Neural progenitor cell (in vitro differentiated cells): ENCODE results near the gene LARGE1. TPM values are rescaled to one million over a fixed set of nuclear protein-coding genes. Genes with fewer than 3 reads are reported as not detected.

Source experiments
- DNase-seq: peaks from one replicate; pipeline ENCODE4 v3.0.0-alpha.2; 2016; ENCODE audit warnings: low spot score
- H2AFZ ChIP-seq: fragments of 200-600 bp; sonication (generic); replicated peaks from 2 replicates; pipeline ENCODE4 v1.6.1; 2016; ENCODE audit warnings: antibody characterized with exemption
- H3F3A ChIP-seq: fragments of 200-600 bp; sonication (generic); 2 replicates; pipeline ENCODE4 v1.6.1; 2016; ENCODE audit warnings: antibody characterized with exemption, low read depth
- H3K27ac ChIP-seq: fragments of 200-600 bp; sonication (generic); 2 replicates; pipeline ENCODE4 v1.5.1; 2016; ENCODE audit warnings: mild to moderate bottlenecking
- H3K27me3 ChIP-seq: fragments of 200-600 bp; sonication (generic); 2 replicates; pipeline ENCODE4 v1.6.1; 2016; ENCODE audit warnings: mild to moderate bottlenecking, moderate library complexity
- H3K36me3 ChIP-seq: fragments of 200-600 bp; sonication (generic); 2 replicates; pipeline ENCODE4 v1.5.1; 2016
- H3K4me1 ChIP-seq: fragments of 200-600 bp; sonication (generic); 2 replicates; pipeline ENCODE4 v1.6.1; 2016; ENCODE audit warnings: mixed run types
- H3K4me2 ChIP-seq: fragments of 200-600 bp; sonication (generic); 2 replicates; pipeline ENCODE4 v1.6.1; 2016
- H3K4me3 ChIP-seq: fragments of 200-600 bp; sonication (generic); 2 replicates; pipeline ENCODE4 v1.5.1; 2016
- H3K79me2 ChIP-seq: fragments of 200-600 bp; sonication (generic); 2 replicates; pipeline ENCODE4 v1.6.1; 2016; ENCODE audit warnings: low read depth
- H3K9ac ChIP-seq: fragments of 200-600 bp; sonication (generic); 2 replicates; pipeline ENCODE4 v1.6.1; 2016
- H3K9me3 ChIP-seq: fragments of 200-600 bp; sonication (generic); 2 replicates; pipeline ENCODE4 v1.5.1; 2016; ENCODE audit warnings: low read depth
- H4K20me1 ChIP-seq: fragments of 200-600 bp; sonication (generic); 2 replicates; pipeline ENCODE4 v1.6.1; 2016; ENCODE audit warnings: low read depth
- H3K27ac Mint-ChIP-seq: 3 replicates; pipeline ENCODE4 v1.8.0; 2021; ENCODE audit warnings: mixed read lengths
- H3K27me3 Mint-ChIP-seq: 2 replicates; pipeline ENCODE4 v1.8.0; 2022; ENCODE audit warnings: low read depth, mild to moderate bottlenecking, inconsistent platforms, moderate library complexity, mixed read lengths; ENCODE audit not compliant: insufficient read depth
- H3K36me3 Mint-ChIP-seq: 3 replicates; pipeline ENCODE4 v1.8.0; 2021; ENCODE audit warnings: mixed read lengths
- H3K4me1 Mint-ChIP-seq: 3 replicates; pipeline ENCODE4 v1.8.0; 2021; ENCODE audit warnings: mixed read lengths
- H3K4me3 Mint-ChIP-seq: 3 replicates; pipeline ENCODE4 v1.8.0; 2021; ENCODE audit warnings: mild to moderate bottlenecking, moderate library complexity, mixed read lengths
- H3K9me3 Mint-ChIP-seq: 3 replicates; pipeline ENCODE4 v1.8.0; 2020; ENCODE audit warnings: mixed read lengths
- CTCF ChIP-seq: fragments of 200-600 bp; sonication (generic); IDR thresholded peaks from 2 replicates; pipeline ENCODE4 v1.5.1; 2017; ENCODE audit warnings: antibody characterized with exemption, mild to moderate bottlenecking
- EZH2 ChIP-seq: fragments of 200-600 bp; sonication (generic); IDR thresholded peaks from 2 replicates; pipeline ENCODE4 v1.6.1; 2017; ENCODE audit warnings: antibody characterized with exemption, mild to moderate bottlenecking, moderate library complexity
- EZH2phosphoT487 ChIP-seq: fragments of 200-600 bp; sonication (generic); IDR thresholded peaks from 2 replicates; pipeline ENCODE4 v1.6.1; 2017; ENCODE audit warnings: antibody characterized with exemption
- total RNA-seq: library from RNA; depleted of rRNA; stranded (reverse); fragments of >200 nt; gene quantifications from 2 replicates; pipeline ENCODE4 v1.2.3, GENCODE V29; 2015; ENCODE audit warnings: low replicate concordance

LARGE1 gene
- total RNA-seq, 1 donor from 2014 or later: 24.9 TPM

GRCh38 chr22:33743756-33744155 is 176.5 kb downstream of the LARGE1 start:
- H4K20me1 ChIP-seq: no peaks in the 10 kb centered on the region
- no peaks in the 10 kb centered on the region for H3K9me3 ChIP-seq
- H3K27ac ChIP-seq: no peak overlapping the region
- no peak overlapping the region for H3K4me3 ChIP-seq
- no peak overlapping the region for H3K27ac Mint-ChIP-seq
- no peaks in the 10 kb centered on the region for H3K36me3 ChIP-seq
- H3K27me3 ChIP-seq: no peaks in the 10 kb centered on the region
- H3K79me2 ChIP-seq: peaks cover 47% of the 10 kb centered on the region
- no peak overlapping the region for H3K4me3 Mint-ChIP-seq
- H3K4me1 ChIP-seq: peaks cover 34% of the 10 kb centered on the region
- peaks cover 42% of the 10 kb centered on the region for H3K4me1 Mint-ChIP-seq
- DNase-seq: no peak
- peaks cover 11% of the 10 kb centered on the region for H3K36me3 Mint-ChIP-seq
- no peak overlapping the region for H3K9ac ChIP-seq
- H3K9me3 Mint-ChIP-seq: no peaks in the 10 kb centered on the region
- H2AFZ ChIP-seq: no peak overlapping the region
- no peak overlapping the region for H3K4me2 ChIP-seq
- H3F3A ChIP-seq: peaks cover 16% of the 10 kb centered on the region
- peaks cover 2% of the 10 kb centered on the region for H3K27me3 Mint-ChIP-seq
- TF ChIP-seq CTCF (no peak), EZH2phosphoT487 (no peak), EZH2 (no peak)

- Histone ChIP-seq H3K36me3 (peaks cover 3% of the 10 kb centered on the region), H2AFZ (no peak overlapping the region), H3K79me2 (peaks cover 55% of the 10 kb centered on the region), H3F3A (peaks cover 36% of the 10 kb centered on the region), H3K27me3 (no peaks in the 10 kb centered on the region), H3K9ac (no peak overlapping the region), H3K4me3 (no peak overlapping the region), H3K4me1 (peaks cover 53% of the 10 kb centered on the region), H3K4me2 (no peak overlapping the region), H3K27ac (no peak overlapping the region), H3K9me3 (no peaks in the 10 kb centered on the region), H4K20me1 (no peaks in the 10 kb centered on the region)
- TF ChIP-seq EZH2 (no peak), CTCF (no peak), EZH2phosphoT487 (no peak)
- peaks cover 6% of the 10 kb centered on the region for H3K27me3 Mint-ChIP-seq
- H3K27ac Mint-ChIP-seq: no peak overlapping the region
- H3K4me1 Mint-ChIP-seq: peaks cover 59% of the 10 kb centered on the region
- peaks cover 17% of the 10 kb centered on the region for H3K36me3 Mint-ChIP-seq
- no peak overlapping the region for H3K4me3 Mint-ChIP-seq
- no peak for DNase-seq
- peaks cover 8% of the 10 kb centered on the region for H3K9me3 Mint-ChIP-seq
Observed at GRCh38 chr22:33741025-33741424, 179.3 kb downstream of the LARGE1 start.

GRCh38 chr22:33739516-33739915 is 180.8 kb downstream of the LARGE1 start:
- no peaks in the 10 kb centered on the region for H4K20me1 ChIP-seq
- no peak overlapping the region for H3K9ac ChIP-seq
- DNase-seq: no peak
- H3K36me3 Mint-ChIP-seq: peaks cover 24% of the 10 kb centered on the region
- no peak overlapping the region for H2AFZ ChIP-seq
- peaks cover 13% of the 10 kb centered on the region for H3K9me3 Mint-ChIP-seq
- H3K27me3 ChIP-seq: no peaks in the 10 kb centered on the region
- H3K9me3 ChIP-seq: no peaks in the 10 kb centered on the region
- H3K27ac Mint-ChIP-seq: peak overlapping the region; percentile 3
- peaks cover 54% of the 10 kb centered on the region for H3K4me1 ChIP-seq
- H3K27me3 Mint-ChIP-seq: peaks cover 4% of the 10 kb centered on the region
- no peak overlapping the region for H3K4me3 ChIP-seq
- no peak overlapping the region for H3K4me3 Mint-ChIP-seq
- peak overlapping the region; percentile 61 for H3K4me2 ChIP-seq
- peaks cover 52% of the 10 kb centered on the region for H3K4me1 Mint-ChIP-seq
- H3K79me2 ChIP-seq: peaks cover 67% of the 10 kb centered on the region
- H3K27ac ChIP-seq: peak overlapping the region; percentile 91
- peaks cover 8% of the 10 kb centered on the region for H3K36me3 ChIP-seq
- no peak for TF ChIP-seq EZH2
- peaks cover 36% of the 10 kb centered on the region for H3F3A ChIP-seq

GRCh38 chr22:33737662-33738061 is 182.6 kb downstream of the LARGE1 start:
- peak overlapping the region; percentile 91 for H3K27ac ChIP-seq
- Mint-ChIP-seq H3K4me1 (peaks cover 57% of the 10 kb centered on the region), H3K4me3 (peak overlapping the region; percentile 29), H3K27me3 (peaks cover 4% of the 10 kb centered on the region), H3K9me3 (peaks cover 13% of the 10 kb centered on the region), H3K27ac (peak overlapping the region; percentile 89), H3K36me3 (peaks cover 24% of the 10 kb centered on the region)
- H3K9me3 ChIP-seq: no peaks in the 10 kb centered on the region
- peak overlapping the region; percentile 61 for H3K4me2 ChIP-seq
- H3F3A ChIP-seq: peaks cover 36% of the 10 kb centered on the region
- no peak for TF ChIP-seq CTCF
- TF ChIP-seq EZH2: no peak
- TF ChIP-seq EZH2phosphoT487: no peak
- H3K27me3 ChIP-seq: no peaks in the 10 kb centered on the region
- peaks cover 8% of the 10 kb centered on the region for H3K36me3 ChIP-seq
- H3K9ac ChIP-seq: no peak overlapping the region
- H3K4me3 ChIP-seq: peak overlapping the region; percentile 12
- H3K79me2 ChIP-seq: peaks cover 63% of the 10 kb centered on the region
- no peak for DNase-seq
- H2AFZ ChIP-seq: no peak overlapping the region
- peaks cover 68% of the 10 kb centered on the region for H3K4me1 ChIP-seq
- H4K20me1 ChIP-seq: no peaks in the 10 kb centered on the region
